ENCODE results near the gene UGT3A1. TPM values are rescaled to one million over a fixed set of nuclear protein-coding genes. Genes with fewer than 3 reads are reported as not detected.

The UGT3A1 gene
- total RNA-seq, 1 donor from 2014 or later: 0.82 TPM

GRCh38 chr5:35904443-35905132, 86.6 kb downstream of the UGT3A1 start:
- H3K4me1 Mint-ChIP-seq (ENCODE audit: unreplicated experiment): no peaks in the 10 kb centered on the region
- no peak overlapping the region for H3K27ac Mint-ChIP-seq
- no peak for DNase-seq (ENCODE audit: extremely low spot score, unreplicated experiment)
- H3K27me3 Mint-ChIP-seq: no peaks in the 10 kb centered on the region
- no peak overlapping the region for H3K4me3 Mint-ChIP-seq
- H3K36me3 Mint-ChIP-seq: no peaks in the 10 kb centered on the region
- TF ChIP-seq, protein P1, sequence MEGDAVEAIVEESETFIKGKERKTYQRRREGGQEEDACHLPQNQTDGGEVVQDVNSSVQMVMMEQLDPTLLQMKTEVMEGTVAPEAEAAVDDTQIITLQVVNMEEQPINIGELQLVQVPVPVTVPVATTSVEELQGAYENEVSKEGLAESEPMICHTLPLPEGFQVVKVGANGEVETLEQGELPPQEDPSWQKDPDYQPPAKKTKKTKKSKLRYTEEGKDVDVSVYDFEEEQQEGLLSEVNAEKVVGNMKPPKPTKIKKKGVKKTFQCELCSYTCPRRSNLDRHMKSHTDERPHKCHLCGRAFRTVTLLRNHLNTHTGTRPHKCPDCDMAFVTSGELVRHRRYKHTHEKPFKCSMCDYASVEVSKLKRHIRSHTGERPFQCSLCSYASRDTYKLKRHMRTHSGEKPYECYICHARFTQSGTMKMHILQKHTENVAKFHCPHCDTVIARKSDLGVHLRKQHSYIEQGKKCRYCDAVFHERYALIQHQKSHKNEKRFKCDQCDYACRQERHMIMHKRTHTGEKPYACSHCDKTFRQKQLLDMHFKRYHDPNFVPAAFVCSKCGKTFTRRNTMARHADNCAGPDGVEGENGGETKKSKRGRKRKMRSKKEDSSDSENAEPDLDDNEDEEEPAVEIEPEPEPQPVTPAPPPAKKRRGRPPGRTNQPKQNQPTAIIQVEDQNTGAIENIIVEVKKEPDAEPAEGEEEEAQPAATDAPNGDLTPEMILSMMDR (conservative IDR thresholded peaks at IDR 0.05): no peak
- H3K9me3 Mint-ChIP-seq: no peaks in the 10 kb centered on the region

DNA sequence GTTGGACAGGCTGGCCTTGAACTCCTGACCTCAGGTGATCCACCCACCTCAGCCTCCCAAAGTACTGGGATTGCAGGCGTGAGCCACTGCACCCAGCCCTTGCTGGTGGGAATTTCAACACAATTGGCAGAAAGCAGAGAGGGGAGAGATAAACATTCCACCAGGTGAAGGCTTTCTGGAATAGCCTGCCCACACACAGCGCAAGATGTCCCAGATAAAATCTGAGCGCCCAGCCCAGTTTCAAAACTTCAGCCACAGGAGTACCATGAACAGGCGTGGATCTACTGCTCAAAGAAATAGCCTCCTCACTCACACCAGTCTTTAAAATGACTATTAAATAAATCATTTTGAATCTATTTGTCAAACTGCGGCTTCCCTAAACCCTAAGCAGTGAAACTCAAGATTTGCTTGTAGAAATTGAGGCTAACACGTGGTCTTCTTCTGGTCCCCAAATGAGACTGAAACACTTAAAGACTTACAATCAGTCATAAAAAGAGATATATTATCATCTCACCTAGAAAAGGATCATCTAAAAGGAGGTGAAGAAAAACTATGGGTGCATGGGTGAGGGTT, 87.5 kb downstream of the UGT3A1 start:
- H3K9me3 Mint-ChIP-seq: no peaks in the 10 kb centered on the region
- H3K27ac Mint-ChIP-seq: no peak overlapping the region
- no peak overlapping the region for H3K4me3 Mint-ChIP-seq
- no peaks in the 10 kb centered on the region for H3K36me3 Mint-ChIP-seq
- no peaks in the 10 kb centered on the region for H3K27me3 Mint-ChIP-seq
- H3K4me1 Mint-ChIP-seq (ENCODE audit: unreplicated experiment): no peaks in the 10 kb centered on the region
- DNase-seq (ENCODE audit: extremely low spot score, unreplicated experiment): no peak
- TF ChIP-seq, protein P1 (conservative IDR thresholded peaks at IDR 0.05): no peak

DNA sequence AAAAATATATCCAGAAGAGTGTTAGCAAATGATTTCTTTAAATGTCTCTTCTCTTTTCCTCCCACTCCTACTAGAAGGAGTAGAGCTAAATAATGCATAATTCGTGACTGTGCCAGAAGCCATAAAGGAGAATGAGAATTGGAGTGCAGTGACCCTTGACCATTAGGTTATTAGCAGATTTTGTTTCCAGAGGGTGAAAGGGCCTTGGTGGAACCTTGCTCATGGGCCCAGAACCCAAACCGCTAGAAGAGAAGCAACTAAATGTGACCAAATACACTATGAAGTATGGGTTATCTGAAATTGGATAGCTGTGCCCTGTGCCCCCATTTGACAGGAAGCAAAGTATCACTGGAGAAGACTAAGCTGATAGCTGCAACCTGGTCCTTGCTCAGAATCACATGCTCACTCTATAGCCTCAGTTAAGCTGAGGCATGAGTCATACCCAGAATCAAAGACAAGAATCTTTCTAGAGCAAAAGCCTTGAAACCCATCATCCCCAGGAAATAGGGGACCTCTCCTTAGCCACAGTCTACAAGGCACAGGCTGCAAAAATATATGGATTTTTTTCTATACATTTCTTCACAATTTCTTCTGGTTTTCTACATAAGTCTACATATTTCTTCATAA, 89.0 kb downstream of the UGT3A1 start:
- DNase-seq (ENCODE audit: extremely low spot score, unreplicated experiment): no peak
- H3K36me3 Mint-ChIP-seq: no peaks in the 10 kb centered on the region
- H3K27me3 Mint-ChIP-seq: no peaks in the 10 kb centered on the region
- no peaks in the 10 kb centered on the region for H3K9me3 Mint-ChIP-seq
- no peak overlapping the region for H3K27ac Mint-ChIP-seq
- no peak overlapping the region for H3K4me3 Mint-ChIP-seq
- TF ChIP-seq, protein P1 (conservative IDR thresholded peaks at IDR 0.05): no peak
- no peaks in the 10 kb centered on the region for H3K4me1 Mint-ChIP-seq (ENCODE audit: unreplicated experiment)

Other genes with a start within 250 kb of the UGT3A1 start
- gene IL7R, start 134.5 kb downstream of the UGT3A1 start, total RNA-seq (ENCODE audit: low replicate concordance): not detected in 2 replicates
- gene CAPSL, start 52.8 kb downstream of the UGT3A1 start, total RNA-seq (ENCODE audit: low replicate concordance): 0.45 and 2.3 TPM in 2 replicates
- 0.86 and 2.3 TPM in 2 replicates for gene UGT3A2, start 75.5 kb upstream of the UGT3A1 start, total RNA-seq (ENCODE audit: low replicate concordance)
- gene LMBRD2, start 160.5 kb upstream of the UGT3A1 start, total RNA-seq (ENCODE audit: low replicate concordance): 7.9 and 9.9 TPM in 2 replicates
- 78.3 and 98.4 TPM in 2 replicates for gene SKP2, start 160.7 kb upstream of the UGT3A1 start, total RNA-seq (ENCODE audit: low replicate concordance)

Measured in type B pancreatic cell (in vitro differentiated cells).